ENCODE measurements around the gene JSRP1. TPM values are rescaled to one million over a fixed set of nuclear protein-coding genes. Genes with fewer than 3 reads are reported as not detected.

Gene JSRP1
- polyA plus RNA-seq, 3 donors = 0.52 to 0.68 (median 0.67) TPM

- no peak for DNase-seq
Observed at GRCh38 chr19:2217591-2217990, 38.6 kb downstream of the JSRP1 start.

- no peak for DNase-seq
Observed at GRCh38 chr19:2216361-2217225, 39.6 kb downstream of the JSRP1 start.

DNA sequence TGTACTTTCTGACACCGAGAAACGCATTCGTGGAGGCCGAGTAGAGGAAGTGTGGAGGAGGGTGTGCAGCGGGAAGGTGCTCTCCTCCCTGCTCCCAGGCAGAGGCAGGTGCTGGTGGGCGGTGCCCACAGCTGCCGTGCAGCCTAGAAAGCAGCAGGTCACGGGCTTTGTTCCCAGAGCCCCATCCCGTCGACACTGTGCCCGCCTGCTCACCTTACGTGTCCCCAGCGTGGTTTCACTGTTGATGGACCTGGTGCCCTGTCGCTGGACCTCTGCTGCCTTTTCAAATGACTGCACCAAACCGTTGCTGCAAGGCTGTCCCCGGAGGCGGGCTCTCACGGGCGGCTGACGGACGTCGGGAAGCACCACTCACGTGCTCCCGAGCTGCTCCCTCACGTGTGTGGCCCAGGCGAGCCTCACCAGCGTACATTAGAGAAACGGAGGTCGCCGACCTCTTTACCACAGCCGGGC, 40.9 kb downstream of the JSRP1 start:
- no peak for DNase-seq

GRCh38 chr19:2214251-2214650, 42.0 kb downstream of the JSRP1 start:
- no peak for DNase-seq

- no peak for DNase-seq
Observed at GRCh38 chr19:2213799-2214198, 42.4 kb downstream of the JSRP1 start.

GRCh38 chr19:2212861-2213711, 43.1 kb downstream of the JSRP1 start:
- DNase-seq = no peak

GRCh38 chr19:2210987-2211740, 45.1 kb downstream of the JSRP1 start:
- DNase-seq = no peak

DNA sequence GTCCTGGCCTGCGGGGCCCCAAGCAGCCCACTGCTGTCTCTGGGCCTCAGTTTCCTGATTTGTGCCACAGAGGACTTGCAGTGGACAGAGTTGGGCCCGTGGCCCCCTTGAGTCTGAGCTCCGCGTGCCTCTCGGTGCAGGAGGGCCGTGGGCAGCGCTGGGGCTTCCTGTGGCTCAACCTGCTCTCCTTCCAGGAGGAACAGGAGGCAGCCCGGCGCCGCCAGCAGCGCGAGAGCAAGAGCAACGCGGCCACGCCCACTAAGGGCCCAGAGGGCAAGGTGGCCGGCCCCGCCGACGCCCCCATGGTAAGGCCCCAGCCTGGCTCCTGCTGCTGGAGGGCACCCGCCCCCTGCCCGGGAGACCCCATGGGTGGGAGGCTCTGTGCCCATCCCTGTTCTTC, 46.0 kb downstream of the JSRP1 start:
- no peak for DNase-seq

DNA sequence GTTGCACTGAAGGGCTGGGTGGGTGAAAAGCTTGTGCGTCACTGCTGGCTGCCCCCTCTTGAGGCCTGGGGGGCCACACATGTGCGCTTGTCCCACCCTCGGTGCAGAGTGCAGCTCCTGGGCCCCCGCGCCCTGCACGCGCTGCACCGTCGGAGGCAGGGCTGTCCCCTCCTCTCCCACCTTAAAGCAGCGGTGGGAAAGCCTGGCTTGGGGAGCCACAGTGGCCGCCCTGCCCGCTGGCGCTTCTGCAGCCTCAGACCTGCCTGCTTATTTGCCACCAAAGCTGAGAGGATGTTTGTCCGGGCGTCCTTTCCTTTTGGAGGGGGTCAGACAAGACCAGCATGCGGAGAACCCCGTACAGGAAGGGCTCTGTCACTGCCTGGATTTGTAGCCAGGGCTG, 46.8 kb downstream of the JSRP1 start:
- no peak for DNase-seq

- no peak for DNase-seq
Observed at GRCh38 chr19:2208975-2209374, 47.2 kb downstream of the JSRP1 start.

DNA sequence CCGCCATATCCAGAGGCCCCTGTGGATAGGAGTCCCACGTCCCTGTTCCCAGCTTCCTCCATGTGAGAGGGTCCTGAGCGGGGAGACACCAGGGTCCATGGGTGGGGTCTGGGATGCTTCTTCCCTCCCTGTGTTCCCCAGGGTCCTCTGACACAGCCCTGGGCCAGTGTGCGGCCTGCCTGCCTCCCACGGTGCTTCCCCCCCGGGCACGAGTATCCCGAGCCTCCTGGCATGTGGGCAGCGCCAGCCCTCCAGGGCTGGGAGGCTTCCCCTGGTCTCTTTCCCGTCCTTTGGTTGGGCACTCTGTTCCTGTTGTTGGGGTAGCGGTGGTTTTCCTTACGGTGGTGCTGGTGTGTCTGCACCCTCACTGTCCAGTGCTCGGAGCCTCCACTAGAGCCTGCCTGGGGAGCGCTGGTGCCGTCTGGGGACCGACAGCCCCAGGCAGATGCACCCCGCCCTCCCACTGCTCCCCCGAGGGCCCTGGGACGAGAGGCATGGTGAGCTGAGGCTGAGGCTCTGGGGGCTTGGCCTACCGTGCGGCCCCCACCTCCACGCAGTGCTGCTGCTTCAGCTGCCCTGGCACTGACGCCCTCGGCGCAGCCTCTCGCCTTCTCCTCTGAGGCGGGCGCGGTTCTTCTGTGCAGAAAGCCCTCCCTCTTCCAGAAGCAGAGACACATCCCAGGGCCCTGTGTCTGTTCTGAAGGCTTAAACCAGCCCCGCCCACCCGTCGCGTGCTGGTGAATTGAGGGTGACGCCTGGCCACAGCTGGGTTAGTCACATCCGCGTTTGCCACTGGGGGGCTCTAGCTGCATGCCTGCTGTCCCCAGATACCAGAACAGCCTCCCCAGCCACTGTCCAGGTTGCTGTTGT, 48.0 kb downstream of the JSRP1 start:
- DNase-seq = no peak

GRCh38 chr19:2207008-2207407, 49.2 kb downstream of the JSRP1 start:
- no peak for DNase-seq

DNA sequence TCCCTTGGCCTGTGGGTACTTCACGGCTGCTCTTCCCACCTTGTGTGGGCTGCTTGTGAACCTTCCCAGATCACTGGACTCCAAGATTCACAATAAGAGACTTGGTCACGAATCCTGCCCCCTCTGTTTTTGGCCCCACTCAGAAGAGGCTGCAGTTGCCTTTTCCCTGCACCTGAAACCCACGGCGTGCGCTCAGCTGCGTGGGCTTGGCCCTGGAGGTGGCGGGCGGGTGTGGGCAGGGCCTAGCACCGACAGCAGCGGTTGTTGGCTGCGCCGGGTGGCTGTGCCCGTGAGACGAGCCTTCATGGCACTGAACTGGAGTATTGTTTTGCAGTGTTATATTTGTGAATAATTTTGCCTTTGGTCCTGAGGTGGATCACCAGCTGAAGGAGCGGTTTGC, 53.9 kb downstream of the JSRP1 start:
- DNase-seq = no peak

Other genes starting within 250 kb of the JSRP1 start
- 100 to 1,000 TPM; 114 to 138 (median 114) TPM for gene BTBD2, start 240.7 kb downstream of the JSRP1 start, polyA plus RNA-seq (ENCODE audit: insufficient read length in 3 of 3)
- gene MKNK2, start 205.2 kb downstream of the JSRP1 start, polyA plus RNA-seq (ENCODE audit: insufficient read length in 3 of 3) = 10 to 100 TPM; 74.4 to 82.8 (median 81.0) TPM
- gene MOB3A, start 160.1 kb downstream of the JSRP1 start, polyA plus RNA-seq (ENCODE audit: insufficient read length in 3 of 3) = 10 to 100 TPM; 25.1 to 29.1 (median 26.6) TPM
- 1 to 10 TPM; 6.4 to 8.9 (median 7.5) TPM for gene IZUMO4, start 159.5 kb downstream of the JSRP1 start, polyA plus RNA-seq (ENCODE audit: insufficient read length in 3 of 3)
- 100 to 1,000 TPM; 116 to 131 (median 130) TPM for gene AP3D1, start 104.9 kb downstream of the JSRP1 start, polyA plus RNA-seq (ENCODE audit: insufficient read length in 3 of 3)
- gene DOT1L, start 92.5 kb downstream of the JSRP1 start, polyA plus RNA-seq (ENCODE audit: insufficient read length in 3 of 3) = 10 to 100 TPM; 27.4 to 38.3 (median 36.8) TPM
- 10 to 100 TPM; 73.7 to 92.1 (median 85.6) TPM for gene PLEKHJ1, start 20.1 kb downstream of the JSRP1 start, polyA plus RNA-seq (ENCODE audit: insufficient read length in 3 of 3)
- gene SF3A2, start 19.6 kb downstream of the JSRP1 start, polyA plus RNA-seq (ENCODE audit: insufficient read length in 3 of 3) = 10 to 100 TPM; 78.4 to 99.8 (median 85.6) TPM
- 1 to 10 TPM in 2 of 3 donors, under 1 TPM in 1; 0.43 to 3.5 (median 3.2) TPM for gene AMH, start 7.1 kb downstream of the JSRP1 start, polyA plus RNA-seq (ENCODE audit: insufficient read length in 3 of 3)
- gene PEAK3, start 25.8 kb upstream of the JSRP1 start, polyA plus RNA-seq (ENCODE audit: insufficient read length in 3 of 3) = under 1 TPM; 0.04 to 0.12 (median 0.09) TPM
- gene LINGO3, start 51.7 kb upstream of the JSRP1 start, polyA plus RNA-seq (ENCODE audit: insufficient read length in 3 of 3) = under 1 TPM in 1 of 3 donors, not detected in 2; 0.09 TPM
- 100 to 1,000 TPM; 107 to 121 (median 114) TPM for gene LSM7, start 72.2 kb upstream of the JSRP1 start, polyA plus RNA-seq (ENCODE audit: insufficient read length in 3 of 3)
- gene SPPL2B, start 72.3 kb upstream of the JSRP1 start, polyA plus RNA-seq (ENCODE audit: insufficient read length in 3 of 3) = 100 to 1,000 TPM in 2 of 3 donors, 10 to 100 TPM in 1; 78.5 to 136 (median 105) TPM
- gene TMPRSS9, start 103.8 kb upstream of the JSRP1 start, polyA plus RNA-seq (ENCODE audit: insufficient read length in 3 of 3) = 1 to 10 TPM in 2 of 3 donors, under 1 TPM in 1; 0.27 to 1.3 (median 1.1) TPM
- gene TIMM13, start 171.2 kb upstream of the JSRP1 start, polyA plus RNA-seq (ENCODE audit: insufficient read length in 3 of 3) = 100 to 1,000 TPM in 2 of 3 donors, 10 to 100 TPM in 1; 93.3 to 117 (median 107) TPM
- gene LMNB2, start 200.5 kb upstream of the JSRP1 start, polyA plus RNA-seq (ENCODE audit: insufficient read length in 3 of 3) = 10 to 100 TPM; 63.8 to 97.0 (median 83.4) TPM
- 10 to 100 TPM in 2 of 3 donors, 1 to 10 TPM in 1; 9.9 to 10.5 (median 10.1) TPM for gene GADD45B, start 219.7 kb upstream of the JSRP1 start, polyA plus RNA-seq (ENCODE audit: insufficient read length in 3 of 3)

Data from renal pelvis (tissue), 4 donors.